H9 (cell line): ENCODE results near the gene MTHFS. TPM values are rescaled to one million over a fixed set of nuclear protein-coding genes. Genes with fewer than 3 reads are reported as not detected.

Experiments used
- DNase-seq: peaks from one replicate; pipeline ENCODE4 v3.0.0-alpha.2; 2017
- H2AFZ ChIP-seq: one replicate; pipeline ENCODE4 v1.6.1; 2013; ENCODE audit warnings: mild to moderate bottlenecking, low read length, control low read depth, moderate library complexity
- H2AK5ac ChIP-seq: 2 replicates; pipeline ENCODE4 v1.6.1; 2013; ENCODE audit warnings: low read length, control low read depth, mixed read lengths; ENCODE audit not compliant: insufficient read length
- H2BK120ac ChIP-seq: one replicate; pipeline ENCODE4 v1.6.1; 2013; ENCODE audit warnings: low read depth, mild to moderate bottlenecking, low read length, control low read depth, inconsistent platforms; ENCODE audit not compliant: poor library complexity, severe bottlenecking
- H2BK12ac ChIP-seq: 2 replicates; pipeline ENCODE4 v1.6.1; 2013; ENCODE audit warnings: low read length, control low read depth, mixed read lengths, low read depth; ENCODE audit not compliant: insufficient read length
- H2BK15ac ChIP-seq: 2 replicates; pipeline ENCODE4 v1.6.1; 2013; ENCODE audit warnings: low read depth, low read length, control low read depth
- H2BK20ac ChIP-seq: one replicate; pipeline ENCODE4 v1.6.1; 2013; ENCODE audit warnings: low read depth, mild to moderate bottlenecking, low read length, control low read depth, inconsistent platforms; ENCODE audit not compliant: poor library complexity, severe bottlenecking
- H2BK5ac ChIP-seq: 2 replicates; pipeline ENCODE4 v1.6.1; 2013; ENCODE audit warnings: low read length, control low read depth, mixed read lengths; ENCODE audit not compliant: insufficient read length
- H3K14ac ChIP-seq: 2 replicates; pipeline ENCODE4 v1.6.1; 2013; ENCODE audit warnings: low read length, control low read depth; ENCODE audit not compliant: insufficient read depth
- H3K18ac ChIP-seq: 2 replicates; pipeline ENCODE4 v1.6.1; 2013; ENCODE audit warnings: low read depth, mild to moderate bottlenecking, mixed read lengths, low read length, control low read depth; ENCODE audit not compliant: insufficient read length
- H3K23ac ChIP-seq: 2 replicates; pipeline ENCODE4 v1.6.1; 2013; ENCODE audit warnings: low read length, control low read depth, mixed read lengths, low read depth; ENCODE audit not compliant: insufficient read length
- H3K23me2 ChIP-seq: 2 replicates; pipeline ENCODE4 v1.6.1; 2013; ENCODE audit warnings: low read depth, mild to moderate bottlenecking, mixed read lengths, low read length, control low read depth; ENCODE audit not compliant: insufficient read length, poor library complexity, severe bottlenecking
- H3K27ac ChIP-seq: 2 replicates; pipeline ENCODE4 v1.5.1; 2013; ENCODE audit warnings: low read length, control low read depth, mixed read lengths, low read depth; ENCODE audit not compliant: insufficient read length
- H3K27me3 ChIP-seq: 2 replicates; pipeline ENCODE4 v1.6.1; 2013; ENCODE audit warnings: low read length, control low read depth, inconsistent platforms; ENCODE audit not compliant: insufficient read depth
- H3K4ac ChIP-seq: 2 replicates; pipeline ENCODE4 v1.6.1; 2013; ENCODE audit warnings: low read depth, mild to moderate bottlenecking, control low read depth, inconsistent platforms, low read length, moderate library complexity
- H3K4me1 ChIP-seq: 2 replicates; pipeline ENCODE4 v1.6.1; 2013; ENCODE audit warnings: low read length, control low read depth, inconsistent platforms; ENCODE audit not compliant: insufficient read depth
- H3K4me2 ChIP-seq: 2 replicates; pipeline ENCODE4 v1.6.1; 2013; ENCODE audit warnings: low read length, control low read depth, mixed read lengths; ENCODE audit not compliant: insufficient read length, insufficient read depth
- H3K56ac ChIP-seq: 2 replicates; pipeline ENCODE4 v1.6.1; 2013; ENCODE audit warnings: low read depth, mild to moderate bottlenecking, mixed read lengths, low read length, control low read depth; ENCODE audit not compliant: insufficient read length
- H3K79me1 ChIP-seq: 2 replicates; pipeline ENCODE4 v1.6.1; 2013; ENCODE audit warnings: low read depth, mild to moderate bottlenecking, moderate library complexity, low read length, control low read depth, inconsistent platforms; ENCODE audit not compliant: insufficient read depth, poor library complexity, severe bottlenecking
- H3K79me2 ChIP-seq: 2 replicates; pipeline ENCODE4 v1.6.1; 2013; ENCODE audit warnings: low read length, control low read depth, inconsistent platforms; ENCODE audit not compliant: insufficient read depth
- H3K9ac ChIP-seq: 2 replicates; pipeline ENCODE4 v1.6.1; 2013; ENCODE audit warnings: low read length, control low read depth, mixed read lengths; ENCODE audit not compliant: insufficient read length; ENCODE audit errors: extremely low read depth
- H3K9me3 ChIP-seq: one replicate; pipeline ENCODE4 v1.6.1; 2013; ENCODE audit warnings: low read depth, low read length, inconsistent platforms; ENCODE audit not compliant: control insufficient read depth
- H3T11ph ChIP-seq: one replicate; pipeline ENCODE4 v1.6.1; 2013; ENCODE audit warnings: mild to moderate bottlenecking, low read length, control low read depth, inconsistent platforms
- H4K20me1 ChIP-seq: one replicate; pipeline ENCODE4 v1.6.1; 2013; ENCODE audit not compliant: control insufficient read depth, insufficient read length, insufficient read depth
- H4K5ac ChIP-seq: 2 replicates; pipeline ENCODE4 v1.6.1; 2013; ENCODE audit warnings: low read depth, mild to moderate bottlenecking, mixed read lengths, low read length, control low read depth; ENCODE audit not compliant: insufficient read length
- H4K8ac ChIP-seq: replicated peaks from 2 replicates; pipeline ENCODE4 v1.6.1; 2013; ENCODE audit warnings: low read length, control low read depth, mixed read lengths, low read depth; ENCODE audit not compliant: insufficient read length
- H4K91ac ChIP-seq: 2 replicates; pipeline ENCODE4 v1.6.1; 2013; ENCODE audit warnings: low read depth, mild to moderate bottlenecking, moderate library complexity, mixed read lengths, low read length, control low read depth; ENCODE audit not compliant: insufficient read length
- H3K27ac Mint-ChIP-seq, 3 experiments: 2 replicates in 2 of 3; 3 replicates in 1 of 3; pipeline ENCODE4 v1.8.0; 2020 to 2021; ENCODE audit warnings: mixed read lengths in 3 of 3, mild to moderate bottlenecking in 1 of 3, moderate library complexity in 1 of 3
- H3K27me3 Mint-ChIP-seq: 2 replicates; pipeline ENCODE4 v1.8.0; 2021; ENCODE audit warnings: low read depth, mild to moderate bottlenecking, moderate library complexity, mixed read lengths
- H3K36me3 Mint-ChIP-seq, 3 experiments: 2 replicates in 2 of 3; 3 replicates in 1 of 3; pipeline ENCODE4 v1.8.0; 2020 to 2021; ENCODE audit warnings: low read depth in 3 of 3, mixed read lengths in 3 of 3; ENCODE audit not compliant: insufficient read depth in 1 of 3
- H3K4me1 Mint-ChIP-seq, 2 experiments: 2 replicates each; pipeline ENCODE4 v1.8.0; 2020; ENCODE audit warnings: mixed read lengths in 2 of 2
- H3K4me3 Mint-ChIP-seq, 2 experiments: 2 replicates in 1 of 2; 3 replicates in 1 of 2; pipeline ENCODE4 v1.8.0; 2020 to 2021; ENCODE audit warnings: mild to moderate bottlenecking in 2 of 2, mixed read lengths in 2 of 2, moderate library complexity in 1 of 2
- H3K9me3 Mint-ChIP-seq, 2 experiments: 2 replicates in 1 of 2; 3 replicates in 1 of 2; pipeline ENCODE4 v1.8.0; 2020; ENCODE audit warnings: mild to moderate bottlenecking in 2 of 2, mixed read lengths in 2 of 2, moderate library complexity in 1 of 2
- WGBS: extraction: QIAGEN DNeasy Blood & Tissue Kit; methylation state at CpG from one replicate; pipeline ENCODE4 v1.1.7; 2013; ENCODE audit warnings: missing lambda C conversion rate, low lambda C conversion rate, mixed read lengths; ENCODE audit not compliant: insufficient read length; ENCODE audit errors: extremely low coverage; 5-methylcytosine and 5-hydroxymethylcytosine counted together
- total RNA-seq: library from RNA; stranded (reverse); gene quantifications from 2 replicates; pipeline ENCODE4 v1.2.1, GENCODE V29; 2021
- TF ChIP-seq, protein P1 (sequence below): fragments of 200-600 bp; sonication (generic); conservative IDR thresholded peaks from 3 replicates; pipeline ENCODE4 v1.8.0; 2021; ENCODE audit warnings: antibody characterized with exemption, mild to moderate bottlenecking

The MTHFS gene
- total RNA-seq, 1 experiment from 2014 or later, result 36.9 TPM

DNA sequence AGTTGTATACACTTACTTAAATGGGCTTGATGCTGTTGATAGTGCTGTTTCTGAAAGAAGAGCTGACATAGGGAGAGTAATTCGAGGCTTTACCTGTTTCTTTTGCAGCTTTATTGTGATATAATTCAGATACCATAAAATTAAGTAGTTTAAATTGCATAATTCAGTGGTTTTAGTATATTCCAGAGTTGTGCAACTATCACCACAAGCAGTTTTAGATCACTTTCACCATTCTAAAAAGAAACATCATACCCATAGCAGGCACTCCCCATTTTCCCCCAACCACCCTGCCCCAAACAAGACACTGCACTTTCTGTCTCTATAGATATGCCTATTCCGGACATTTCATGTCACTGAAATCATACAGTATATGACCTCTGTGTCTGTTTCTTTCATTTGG lies 98.5 kb downstream of the MTHFS start:
- Histone ChIP-seq H3T11ph (no peak overlapping the region), H4K91ac (no peak overlapping the region), H4K8ac (no peak overlapping the region), H3K9ac (no peak overlapping the region), H2BK12ac (no peak overlapping the region), H2BK120ac (no peak overlapping the region), H3K4ac (no peak overlapping the region), H3K23ac (no peak overlapping the region), H4K5ac (no peak overlapping the region), H4K20me1 (no peaks in the 10 kb centered on the region), H3K79me1 (no peaks in the 10 kb centered on the region), H2BK20ac (no peak overlapping the region), H3K27me3 (no peaks in the 10 kb centered on the region), H3K79me2 (no peaks in the 10 kb centered on the region), H2BK15ac (no peak overlapping the region), H3K14ac (no peak overlapping the region), H3K4me1 (no peaks in the 10 kb centered on the region), H3K18ac (no peak overlapping the region), H3K23me2 (no peaks in the 10 kb centered on the region), H2AK5ac (no peak overlapping the region), H3K4me2 (no peak overlapping the region), H3K9me3 (no peaks in the 10 kb centered on the region), H3K56ac (no peak overlapping the region), H2AFZ (no peak overlapping the region), H3K27ac (no peak overlapping the region), H2BK5ac (no peak overlapping the region)
- H3K27me3 Mint-ChIP-seq, result no peaks in the 10 kb centered on the region
- WGBS, result no CpG with 5 or more reads among the region's 2 CpGs
- TF ChIP-seq, protein P1, sequence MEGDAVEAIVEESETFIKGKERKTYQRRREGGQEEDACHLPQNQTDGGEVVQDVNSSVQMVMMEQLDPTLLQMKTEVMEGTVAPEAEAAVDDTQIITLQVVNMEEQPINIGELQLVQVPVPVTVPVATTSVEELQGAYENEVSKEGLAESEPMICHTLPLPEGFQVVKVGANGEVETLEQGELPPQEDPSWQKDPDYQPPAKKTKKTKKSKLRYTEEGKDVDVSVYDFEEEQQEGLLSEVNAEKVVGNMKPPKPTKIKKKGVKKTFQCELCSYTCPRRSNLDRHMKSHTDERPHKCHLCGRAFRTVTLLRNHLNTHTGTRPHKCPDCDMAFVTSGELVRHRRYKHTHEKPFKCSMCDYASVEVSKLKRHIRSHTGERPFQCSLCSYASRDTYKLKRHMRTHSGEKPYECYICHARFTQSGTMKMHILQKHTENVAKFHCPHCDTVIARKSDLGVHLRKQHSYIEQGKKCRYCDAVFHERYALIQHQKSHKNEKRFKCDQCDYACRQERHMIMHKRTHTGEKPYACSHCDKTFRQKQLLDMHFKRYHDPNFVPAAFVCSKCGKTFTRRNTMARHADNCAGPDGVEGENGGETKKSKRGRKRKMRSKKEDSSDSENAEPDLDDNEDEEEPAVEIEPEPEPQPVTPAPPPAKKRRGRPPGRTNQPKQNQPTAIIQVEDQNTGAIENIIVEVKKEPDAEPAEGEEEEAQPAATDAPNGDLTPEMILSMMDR, result no peak
- no peaks in the 10 kb centered on the region; a peak in 1 of 5 replicates for H3K9me3 Mint-ChIP-seq
- H3K27ac Mint-ChIP-seq, result no peak overlapping the region
- no peaks in the 10 kb centered on the region for H3K4me1 Mint-ChIP-seq
- no peak overlapping the region for H3K4me3 Mint-ChIP-seq
- DNase-seq, result no peak
- no peaks in the 10 kb centered on the region for H3K36me3 Mint-ChIP-seq

Other genes starting within 250 kb of the MTHFS start
- not detected in 2 replicates for gene BCL2A1, start 74.2 kb upstream of the MTHFS start, total RNA-seq
- 89.7 and 91.3 TPM in 2 replicates for gene ZFAND6, start 162.7 kb upstream of the MTHFS start, total RNA-seq